Fibroblast of skin of right biceps (primary cell): Measurements from ENCODE around the gene OTP.
"Not testable (repeated sequence)": the region's sequence is repeated elsewhere in the genome, so short reads cannot be mapped to it uniquely, and the experiment has no call there.

Experiments
- DNase-seq: peaks from one replicate; pipeline ENCODE4 v3.0.0-alpha.2; 2013

OTP gene

DNA sequence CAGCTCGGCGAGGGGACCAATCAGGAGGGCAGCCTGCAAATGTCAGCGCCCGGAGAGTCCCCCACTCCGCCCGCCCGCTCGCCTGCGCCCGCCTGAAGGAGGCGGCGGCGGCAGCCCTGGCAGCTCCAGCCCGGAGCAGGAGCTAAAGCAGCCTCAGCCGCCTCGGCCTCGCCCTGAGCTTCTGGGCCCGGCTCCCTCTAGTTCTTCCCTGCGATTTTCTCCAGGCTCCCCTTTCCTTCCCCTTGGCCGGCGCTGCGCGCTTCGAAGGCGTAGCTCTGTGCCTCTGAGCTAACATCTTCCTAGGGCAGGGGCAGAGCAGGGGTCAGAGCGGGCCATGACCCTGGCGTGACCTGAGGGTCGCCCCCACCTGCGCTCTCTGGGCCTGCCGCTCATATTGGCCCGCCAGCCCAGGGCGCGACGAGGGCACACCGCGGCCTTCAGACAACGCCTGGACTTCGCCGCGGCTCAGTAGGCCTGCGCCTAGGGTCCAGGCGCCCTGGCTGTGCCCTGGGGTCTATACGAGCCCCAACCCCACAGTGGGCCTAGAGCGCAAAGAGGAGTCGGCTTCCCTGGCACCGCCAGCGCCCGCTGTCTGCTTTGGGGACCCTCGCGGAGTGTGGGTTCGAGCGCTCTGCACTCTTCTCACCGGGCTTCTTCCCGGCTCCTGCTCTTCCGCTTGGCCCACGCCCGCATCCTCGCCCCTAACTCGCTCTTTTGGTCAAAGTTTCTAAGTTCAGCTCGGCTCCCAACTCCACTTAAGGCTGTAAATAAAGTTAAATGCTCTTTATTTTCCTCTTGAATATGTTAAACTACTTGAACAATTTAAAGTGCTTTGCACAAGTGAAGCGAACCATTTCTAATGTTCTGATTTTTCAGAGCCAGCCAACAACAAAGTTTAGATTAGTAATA, 504 bp upstream of the OTP start:
- no peak for DNase-seq

DNA sequence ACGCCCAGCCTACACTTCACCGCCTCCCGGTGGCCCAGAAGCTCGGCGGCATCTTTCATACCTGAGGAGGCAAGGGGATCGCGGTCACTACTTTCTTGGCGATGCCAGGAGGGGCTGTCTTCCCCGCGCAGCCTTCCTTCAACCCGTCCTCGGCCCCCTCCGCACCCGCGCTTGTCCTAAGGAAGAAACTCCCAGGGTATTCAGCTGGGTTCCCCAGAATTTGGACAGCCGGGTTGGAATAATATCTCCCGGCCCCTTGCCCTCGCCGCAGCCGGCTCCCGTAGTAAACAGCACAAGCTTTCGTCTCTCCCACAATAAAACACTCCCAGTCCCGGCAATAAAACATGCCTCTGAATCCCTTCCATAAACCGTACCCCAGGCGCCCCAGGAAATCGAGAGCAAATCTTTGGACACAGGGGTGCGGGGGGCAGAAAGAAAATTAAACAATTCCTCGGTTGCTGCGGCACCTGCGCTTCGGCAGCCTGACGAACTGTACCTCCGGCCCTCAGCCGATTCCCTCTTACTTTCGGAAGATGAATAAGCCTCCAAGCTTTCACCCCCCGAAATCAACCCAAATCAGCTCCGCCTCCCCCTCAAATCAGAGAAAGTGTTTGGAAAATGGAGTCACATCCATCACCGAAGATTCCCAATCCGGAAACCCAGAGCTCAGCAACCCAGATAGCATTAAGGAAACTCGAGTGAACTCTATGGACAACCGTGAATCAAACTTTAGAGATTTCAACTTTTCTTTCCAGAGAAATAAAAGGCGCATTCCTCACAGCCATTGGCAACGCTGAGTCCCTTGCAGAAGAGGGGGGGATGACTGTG, 1.1 kb downstream of the OTP start:
- DNase-seq: no peak

DNA sequence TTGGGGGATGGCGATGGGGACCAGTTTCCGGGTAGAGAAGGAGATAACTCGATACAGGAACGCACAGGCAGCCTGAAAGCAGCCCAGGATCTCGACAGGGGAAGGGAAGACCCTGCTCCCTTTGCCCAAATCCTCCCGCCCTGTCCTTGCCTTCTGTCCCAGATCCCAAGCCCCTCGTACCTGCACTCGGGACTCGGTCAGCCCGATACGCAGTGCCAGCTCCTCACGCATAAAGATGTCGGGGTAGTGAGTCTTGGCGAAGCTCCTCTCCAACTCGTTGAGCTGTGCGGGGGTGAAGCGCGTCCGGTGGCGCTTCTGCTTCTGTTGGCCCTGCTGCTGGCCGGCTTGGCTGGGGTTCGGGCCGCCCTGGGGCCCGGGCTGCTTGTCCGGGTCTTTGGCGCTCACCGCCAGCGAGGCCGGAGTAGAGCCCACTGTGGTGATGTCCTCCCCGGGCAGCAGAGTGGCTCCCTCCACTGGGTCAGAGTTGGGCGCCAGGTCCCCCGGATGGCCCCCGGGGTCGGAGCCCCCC, 1.8 kb downstream of the OTP start:
- no peak for DNase-seq

DNA sequence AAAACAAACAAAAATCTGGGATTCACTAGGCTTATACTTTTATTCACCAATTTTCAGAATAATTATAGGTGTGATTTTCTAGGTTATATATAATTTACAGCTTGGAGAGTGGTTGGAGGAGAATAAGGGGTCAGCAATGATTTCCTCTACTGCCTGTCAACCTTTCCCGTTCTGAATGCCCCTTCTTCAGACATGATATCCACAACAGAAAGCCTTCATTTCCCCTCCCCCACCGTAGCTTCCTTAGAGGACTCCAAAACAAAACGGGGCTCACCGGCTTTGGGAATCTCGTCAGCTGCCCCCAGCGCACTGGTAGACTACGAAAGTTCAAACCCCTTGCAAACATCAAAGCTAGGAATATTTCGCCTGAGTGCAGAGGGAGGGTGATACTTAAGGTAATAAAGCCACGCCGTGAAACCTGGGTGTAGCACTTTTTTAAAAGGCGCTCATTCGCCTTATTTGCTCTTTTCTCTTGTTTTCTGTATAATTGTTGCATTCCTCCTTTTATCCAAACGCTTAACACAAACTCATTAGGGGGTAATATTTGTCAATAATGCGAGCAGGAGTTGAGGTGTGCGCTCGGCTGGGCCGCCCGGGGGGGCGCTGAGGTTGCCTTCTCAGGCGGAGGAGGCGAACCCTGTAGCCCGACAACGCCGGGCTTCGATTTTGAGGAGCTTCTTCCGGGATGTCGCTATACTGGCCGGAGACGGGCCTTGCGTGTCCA, 2.4 kb downstream of the OTP start:
- DNase-seq: no peak

DNA sequence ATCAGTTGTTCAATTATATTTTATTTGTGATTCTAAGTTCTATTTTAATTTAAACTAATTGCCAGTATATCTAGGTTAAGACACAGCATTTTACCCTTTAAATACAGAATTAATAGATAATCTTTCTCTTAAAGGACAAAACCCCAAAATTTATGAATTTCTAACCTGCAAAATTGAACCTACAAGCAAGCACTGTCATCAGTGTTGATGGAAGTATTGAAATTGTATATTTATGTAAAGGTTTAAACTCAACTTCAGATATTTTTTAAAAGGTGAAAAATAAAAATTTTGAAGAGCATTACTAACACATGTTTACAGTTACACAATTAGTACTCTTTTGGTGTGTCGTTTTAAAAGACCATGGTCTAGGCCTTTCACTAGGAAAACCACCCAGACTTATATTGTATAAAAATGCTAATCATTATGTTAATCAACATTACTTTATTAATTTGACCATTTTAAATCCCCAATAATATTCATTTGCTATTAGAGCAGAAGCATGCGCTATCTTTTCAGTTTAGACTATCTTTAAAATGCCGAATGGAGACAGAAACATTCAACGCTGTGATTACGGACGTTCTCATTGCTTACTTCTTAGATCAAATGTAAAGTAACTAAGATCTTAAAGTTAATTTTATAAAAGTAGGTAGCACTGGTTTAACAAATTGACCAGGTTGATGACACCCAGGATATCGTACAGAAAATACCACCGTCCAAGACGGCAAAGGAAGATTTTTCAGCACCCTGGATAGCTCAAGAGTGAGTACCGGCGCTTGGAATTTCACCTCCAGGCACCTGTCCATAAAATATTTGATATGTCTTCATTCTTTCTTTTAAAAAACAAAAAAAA, 3.2 kb downstream of the OTP start:
- no peak for DNase-seq

DNA sequence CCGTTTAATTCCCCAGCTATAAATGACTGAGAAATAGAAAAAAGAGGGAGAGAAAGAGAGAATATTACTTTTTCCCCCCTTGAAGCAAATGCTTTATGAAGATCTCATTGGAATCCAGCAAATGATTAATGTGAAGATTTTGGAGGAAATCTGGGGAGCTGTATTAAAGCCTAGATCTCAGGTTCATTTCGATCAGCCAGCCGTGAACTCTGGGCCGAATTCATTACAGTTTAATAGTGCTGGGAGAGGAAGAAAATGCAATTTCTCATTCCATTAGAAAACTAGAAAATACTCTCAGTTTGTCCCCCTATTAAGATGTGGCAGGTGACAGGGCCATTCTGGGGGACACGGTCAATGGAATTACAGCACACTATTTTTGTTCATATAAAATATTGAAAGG, 4.8 kb downstream of the OTP start:
- DNase-seq: no peak

DNA sequence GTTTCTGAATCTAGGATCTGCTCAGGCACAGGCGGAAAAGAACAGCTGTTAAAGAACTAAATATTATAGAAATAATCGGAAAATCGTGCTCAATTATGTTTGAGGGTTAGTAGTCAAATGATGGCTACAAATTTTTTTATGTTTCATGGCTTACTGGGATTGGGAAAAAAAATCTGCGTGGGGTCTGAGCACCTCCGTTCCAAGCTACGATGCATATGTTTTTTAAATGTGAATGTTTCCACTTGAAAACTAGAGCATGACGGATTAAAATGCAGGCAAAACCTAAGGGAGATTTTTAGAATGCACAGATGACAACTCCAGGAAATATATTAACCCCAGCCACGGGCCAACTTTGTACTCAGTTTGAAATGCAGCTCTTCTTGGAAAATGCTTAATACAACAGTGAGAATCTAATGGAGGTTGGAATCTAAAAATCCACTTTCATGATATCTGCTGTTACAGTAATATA, 5.3 kb downstream of the OTP start:
- DNase-seq: no peak

DNA sequence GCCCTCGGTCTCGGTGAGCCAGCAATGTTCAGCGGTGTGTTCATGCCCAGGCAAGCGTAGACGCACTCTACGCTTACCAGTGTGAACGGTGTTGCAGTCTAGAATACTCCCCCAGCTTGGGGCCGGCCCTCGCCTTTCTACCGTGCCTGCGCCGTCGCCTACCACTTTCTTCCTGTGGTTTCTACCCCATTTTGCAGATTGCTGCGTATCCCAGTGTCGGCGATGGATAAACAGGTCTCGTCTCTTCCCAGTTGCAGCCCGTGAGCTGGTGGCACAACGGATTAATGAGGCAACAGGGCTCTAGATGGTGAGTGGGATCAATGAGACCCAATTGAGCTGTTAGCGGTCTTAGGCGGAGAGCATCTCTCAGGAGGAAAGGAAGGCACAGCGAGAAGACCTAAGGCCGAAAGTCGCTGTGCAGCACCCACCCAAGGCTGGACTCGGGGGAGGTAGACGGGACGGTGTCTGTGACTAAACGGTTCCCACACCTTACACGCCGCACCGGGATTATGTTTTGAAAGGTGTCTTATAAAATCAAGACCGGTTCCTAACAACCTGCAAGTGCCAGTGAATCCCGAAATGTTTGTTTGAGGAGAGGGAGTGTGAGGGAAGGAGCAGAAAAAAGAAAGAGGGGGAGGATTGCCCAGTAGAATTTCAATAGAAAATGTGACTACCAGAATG, 5.8 kb downstream of the OTP start:
- no peak for DNase-seq

DNA sequence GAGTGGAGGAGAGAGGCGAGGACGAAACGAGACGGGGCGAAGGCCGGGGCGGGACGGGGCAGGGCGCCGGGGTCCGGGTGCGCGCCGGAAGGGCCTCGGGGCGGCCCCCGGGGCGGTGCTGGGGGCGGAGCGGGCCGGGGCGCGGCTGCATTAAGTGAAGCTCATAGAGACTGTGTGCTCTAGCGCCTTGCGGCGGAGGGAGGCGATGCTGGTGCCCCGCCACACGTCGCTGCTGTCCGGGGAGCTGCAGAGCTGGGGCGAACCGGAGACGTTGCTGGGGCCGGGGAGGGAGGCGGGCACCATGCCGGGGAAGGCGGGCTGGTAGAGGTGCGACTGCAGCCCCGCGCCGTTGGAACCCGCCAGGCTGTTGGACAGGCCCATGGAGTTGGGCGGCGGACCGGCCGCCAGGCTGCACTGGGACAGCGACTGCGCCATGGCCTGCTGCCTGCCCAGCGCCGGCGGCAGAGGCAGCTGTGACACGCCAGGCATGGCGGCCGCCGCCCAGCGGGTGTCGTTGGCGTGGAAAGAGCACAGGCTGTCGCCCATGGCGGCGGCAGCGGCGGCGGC, 8.3 kb downstream of the OTP start:
- peak; percentile 34 for DNase-seq

DNA sequence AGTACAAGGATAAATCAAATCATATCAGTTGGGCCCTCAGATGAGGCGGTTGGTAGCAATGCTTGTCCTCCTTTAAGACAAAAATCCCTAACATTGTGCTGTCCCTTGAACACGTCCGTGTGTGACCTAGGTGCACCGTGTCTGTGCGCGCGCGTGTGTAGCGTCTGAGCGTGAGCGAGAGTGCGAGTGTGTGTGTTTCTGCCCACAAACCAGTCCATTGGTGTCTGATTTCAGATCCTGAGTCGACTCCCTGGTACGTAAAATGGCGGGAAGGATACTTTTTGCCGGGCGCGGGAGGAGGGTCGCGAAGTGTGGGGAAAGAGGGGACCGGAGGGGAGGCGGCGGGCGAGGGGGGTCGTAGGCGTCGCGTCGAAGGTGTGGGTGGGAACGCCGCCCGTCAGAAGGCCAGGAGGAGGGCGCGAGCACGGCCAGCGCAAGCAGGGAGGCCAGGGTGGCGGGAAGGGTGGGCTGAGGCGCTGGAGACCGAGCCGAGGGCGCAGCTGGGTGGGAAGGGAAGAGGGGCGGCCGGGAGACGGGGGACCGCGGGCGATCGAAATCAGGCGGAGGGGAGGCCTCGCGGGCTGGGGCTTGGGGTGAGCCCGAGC, 8.9 kb downstream of the OTP start:
- DNase-seq: no peak

DNA sequence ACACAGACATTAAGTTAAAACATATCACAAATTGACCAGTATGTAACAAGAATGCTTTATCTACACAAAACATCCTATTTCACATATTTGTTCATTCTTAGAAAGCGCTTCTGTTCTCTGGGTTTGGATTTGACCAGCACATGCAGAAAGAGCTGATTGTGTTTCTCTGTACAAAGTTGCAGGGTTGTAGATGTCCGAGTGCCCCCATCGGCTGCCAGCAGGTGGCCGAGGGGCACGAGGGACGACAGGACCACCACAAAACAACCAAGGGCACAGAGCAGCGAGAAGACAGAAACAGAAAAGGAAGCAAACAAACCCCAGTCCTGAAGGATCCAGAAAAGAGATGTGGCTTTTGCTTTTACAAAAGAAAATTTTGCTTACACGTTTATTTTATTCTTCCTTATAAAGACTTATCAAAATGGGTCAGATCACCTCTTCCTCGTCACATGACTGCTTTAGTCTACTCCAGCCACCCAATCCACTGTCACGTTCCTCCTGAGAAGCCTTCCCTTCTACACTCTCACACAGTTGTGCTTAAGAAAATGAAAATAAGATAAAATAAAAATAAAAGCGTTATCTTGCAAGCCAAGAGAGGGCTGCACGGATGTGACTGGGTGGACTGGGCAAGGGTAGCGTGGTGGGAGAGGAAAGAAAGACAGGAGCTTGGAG, 9.5 kb downstream of the OTP start:
- no peak for DNase-seq

DNA sequence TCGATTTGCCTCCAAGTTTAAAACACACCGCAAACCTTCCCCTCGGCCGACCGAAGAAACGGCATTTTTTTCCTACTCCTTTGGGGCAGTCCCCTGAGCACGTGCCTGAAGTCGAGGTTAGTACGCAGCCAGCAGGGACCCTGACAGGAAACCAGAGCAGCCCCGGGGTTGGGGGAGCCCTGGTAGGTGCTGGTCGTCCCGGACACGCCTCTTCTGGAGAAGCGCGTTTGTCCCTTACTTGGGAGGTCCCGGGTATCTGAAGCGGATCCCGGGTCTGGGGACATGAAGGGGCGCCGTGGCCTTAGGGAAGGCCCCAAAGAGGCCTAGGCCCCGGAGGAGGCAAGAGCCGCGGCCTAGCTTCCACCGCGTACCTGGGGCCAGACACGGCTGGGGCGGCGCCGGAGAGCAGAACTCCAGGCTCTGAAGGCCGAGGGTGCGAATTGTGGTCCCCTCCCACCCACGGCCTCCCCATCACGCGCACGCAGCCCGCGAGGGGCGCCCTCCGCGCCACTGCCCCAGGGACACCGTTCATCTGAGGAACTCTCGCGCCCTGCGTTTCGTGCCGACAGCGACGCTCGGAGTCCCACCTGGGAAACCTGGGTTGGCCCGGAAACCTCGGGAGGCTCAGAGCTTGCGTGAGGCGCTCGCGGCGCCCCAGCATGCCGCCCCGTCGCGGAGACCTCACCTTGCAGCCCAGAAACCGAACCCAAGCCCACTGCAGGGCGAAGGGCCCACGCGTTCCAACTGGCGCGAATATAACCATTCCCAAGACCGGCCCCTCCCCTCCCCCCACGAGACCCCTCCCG, 10.4 kb downstream of the OTP start:
- no peak for DNase-seq

DNA sequence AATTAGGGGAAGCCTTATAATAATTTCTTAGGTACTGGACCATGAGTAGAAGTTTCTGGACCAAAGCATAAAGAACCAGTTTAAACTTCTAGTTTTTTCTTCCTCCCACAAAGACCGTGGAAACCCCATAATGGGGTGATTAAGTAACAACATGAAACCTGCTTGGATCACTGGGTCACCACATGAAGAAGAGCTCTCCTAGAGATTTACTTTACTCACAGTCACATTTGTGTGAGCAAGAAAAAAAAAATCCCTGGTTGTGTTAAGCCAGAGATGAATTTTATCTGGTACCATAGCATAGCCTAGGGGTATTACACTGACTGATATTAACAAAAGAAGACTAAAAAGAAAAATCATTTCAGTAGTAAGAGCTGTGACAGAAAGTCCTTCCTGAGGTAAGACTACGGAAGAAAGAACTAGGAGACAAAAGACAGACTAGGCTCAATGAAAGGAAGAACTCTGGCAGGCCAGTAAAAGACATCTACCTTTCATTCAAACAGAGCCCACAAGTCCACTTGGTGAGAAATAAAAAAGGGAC, 15.2 kb downstream of the OTP start:
- DNase-seq: no peak

DNA sequence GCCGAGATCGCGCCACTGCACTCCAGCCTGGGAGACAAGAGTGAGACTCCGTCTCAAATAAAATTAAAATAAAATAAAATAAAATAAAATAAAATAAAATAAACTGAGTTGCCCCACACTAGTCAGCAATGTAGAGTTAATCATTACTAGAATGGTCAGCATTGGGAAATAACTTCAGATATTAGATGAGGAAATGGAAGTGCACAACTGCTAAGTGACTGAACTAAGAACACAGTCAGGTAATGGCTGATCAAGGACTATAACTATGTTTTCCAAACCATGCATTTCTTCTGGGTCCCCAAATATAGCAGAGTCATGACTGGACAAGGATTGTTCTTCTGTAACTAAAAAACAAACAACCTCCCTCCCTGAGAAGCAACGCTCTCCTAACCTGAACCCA, 17.1 kb downstream of the OTP start:
- no peak for DNase-seq

DNA sequence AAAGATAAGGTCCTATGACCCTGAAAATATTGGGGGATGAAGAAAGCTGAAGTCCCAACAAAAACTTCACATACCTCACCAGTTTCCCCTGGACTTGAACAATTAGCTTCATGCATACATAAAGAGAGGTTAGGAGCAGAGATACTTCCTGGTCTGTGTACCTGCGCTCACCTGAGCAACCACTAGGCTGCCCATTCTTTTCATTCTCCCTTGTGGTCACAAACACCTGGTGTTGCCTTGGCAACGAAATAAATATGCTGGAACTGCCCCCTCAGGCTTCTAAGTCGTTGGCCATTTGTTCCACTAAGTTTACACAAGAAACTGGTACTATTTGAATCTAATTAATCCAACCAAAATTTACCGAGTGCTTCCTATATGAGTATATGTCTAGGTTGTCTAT, 18.1 kb downstream of the OTP start:
- DNase-seq: no peak

DNA sequence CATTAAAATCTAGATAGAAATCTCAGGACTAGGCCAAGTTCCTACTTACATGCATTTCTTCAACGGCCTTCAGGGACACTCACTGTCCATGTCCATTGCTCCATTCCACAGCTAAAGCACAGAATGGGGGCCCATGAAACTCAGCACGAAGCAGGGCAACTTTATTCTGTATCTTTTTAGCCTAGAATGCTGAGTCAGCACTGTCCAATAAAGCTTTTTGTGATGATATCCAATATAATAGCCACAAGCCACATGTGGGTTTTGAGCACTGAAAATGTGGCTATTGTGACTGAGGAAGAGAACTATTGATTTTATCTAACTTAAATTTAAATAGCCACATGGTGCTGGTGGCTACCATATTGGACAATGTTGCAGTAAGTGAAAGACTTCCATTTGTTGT, 21.6 kb downstream of the OTP start:
- DNase-seq: no peak

DNA sequence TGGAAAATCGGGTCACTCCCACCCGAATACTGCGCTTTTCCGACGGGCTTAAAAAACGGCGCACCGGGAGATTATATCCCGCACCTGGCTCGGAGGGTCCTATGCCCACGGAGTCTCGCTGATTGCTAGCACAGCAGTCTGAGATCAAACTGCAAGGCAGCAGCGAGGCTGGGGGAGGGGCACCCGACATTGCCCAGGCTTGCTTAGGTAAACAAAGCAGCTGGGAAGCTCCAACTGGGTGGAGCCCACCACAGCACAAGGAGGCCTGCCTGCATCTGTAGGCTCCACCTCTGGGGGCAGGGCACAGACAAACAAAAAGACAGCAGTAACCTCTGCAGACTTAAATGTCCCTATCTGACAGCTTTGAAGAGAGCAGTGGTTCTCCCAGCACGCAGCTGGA, 29.6 kb downstream of the OTP start:
- not testable (repeated sequence) for DNase-seq

DNA sequence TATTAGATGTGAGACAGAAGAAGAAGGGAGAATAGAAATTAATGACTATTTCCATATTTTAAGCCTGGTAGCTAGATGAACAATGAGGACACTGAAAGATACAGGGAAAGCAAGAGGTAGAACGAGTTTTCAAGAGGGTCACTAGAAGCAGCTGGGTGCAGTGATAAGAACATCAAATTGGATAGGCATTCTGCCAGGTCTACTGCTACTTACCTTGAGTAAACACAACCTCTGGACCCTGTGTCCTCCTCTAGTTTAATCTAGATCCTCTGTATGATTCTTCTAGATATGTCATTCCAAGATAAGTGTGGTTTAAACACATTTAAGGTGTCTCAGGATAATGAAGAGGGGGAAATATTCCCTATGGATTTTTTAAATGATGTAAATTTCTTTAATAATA, 31.2 kb downstream of the OTP start:
- no peak for DNase-seq

DNA sequence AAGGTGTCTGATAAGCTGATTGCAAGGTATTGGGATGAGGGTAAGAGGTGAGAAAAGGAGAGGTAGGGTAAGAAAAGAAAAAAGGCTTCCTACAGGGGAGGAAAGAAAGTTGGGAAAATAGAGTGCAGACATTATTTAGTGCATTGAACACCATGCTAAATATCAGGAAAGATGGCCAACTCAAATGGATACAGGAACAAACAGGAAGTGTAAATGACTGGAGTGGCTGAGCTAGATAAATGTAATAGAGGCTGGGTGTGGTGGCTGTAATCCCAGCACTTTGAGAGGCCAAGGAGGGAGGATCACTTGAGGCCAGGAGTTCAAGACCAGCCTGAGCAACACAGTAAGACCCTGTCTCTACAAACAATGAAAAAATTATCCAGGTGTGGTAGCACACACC, 32.2 kb downstream of the OTP start:
- DNase-seq: no peak
